Measurements from ENCODE around the gene TTC19.

The TTC19 gene

GRCh38 chr17:15999141-15999973 is at the start of gene TTC19, which contains the start of gene ZSWIM7:
TSS of gene TTC19 (plus strand) at chr17:15999824. CDS start at chr17:15999849, 25 bp downstream.
TSS of gene ZSWIM7 (minus strand) at chr17:15999704. CDS start at chr17:15999594, 110 bp downstream.
- peak within 1 kb of the TSS; percentile 70 to 84 for H3K4me3 ChIP-seq (replicated peaks in 1 of 2; ENCODE audit: low read depth in 2 of 2, low read length in 2 of 2)
- peak; percentile 94 to 96 for DNase-seq (ENCODE audit: low read depth in 2 of 2)
- TF ChIP-seq CTCF (IDR thresholded peaks at IDR 0.05; ENCODE audit: low read depth, low read length), result no peak

GRCh38 chr17:15951368-15952047 is 48.1 kb upstream of the TTC19 start:
- TF ChIP-seq CTCF (IDR thresholded peaks at IDR 0.05; ENCODE audit: low read depth, low read length), result no peak
- no peak overlapping the region for H3K4me3 ChIP-seq (replicated peaks in 1 of 2; ENCODE audit: low read depth in 2 of 2, low read length in 2 of 2)
- DNase-seq (ENCODE audit: low read depth in 2 of 2), result no peak

GRCh38 chr17:15952048-15952532 is 47.5 kb upstream of the TTC19 start:
- no peak overlapping the region for H3K4me3 ChIP-seq (replicated peaks in 1 of 2; ENCODE audit: low read depth in 2 of 2, low read length in 2 of 2)
- TF ChIP-seq CTCF (IDR thresholded peaks at IDR 0.05; ENCODE audit: low read depth, low read length), result no peak
- no peak for DNase-seq (ENCODE audit: low read depth in 2 of 2)

GRCh38 chr17:15952916-15953790 is 46.5 kb upstream of the TTC19 start:
- no peak for DNase-seq (ENCODE audit: low read depth in 2 of 2)
- no peak overlapping the region for H3K4me3 ChIP-seq (replicated peaks in 1 of 2; ENCODE audit: low read depth in 2 of 2, low read length in 2 of 2)
- TF ChIP-seq CTCF (IDR thresholded peaks at IDR 0.05; ENCODE audit: low read depth, low read length), result no peak

GRCh38 chr17:15954222-15954621 is 45.4 kb upstream of the TTC19 start:
- DNase-seq (ENCODE audit: low read depth in 2 of 2), result peak; percentile 85 to 88

More at GRCh38 chr17:15954222-15954621, 45.4 kb upstream of the TTC19 start:
- TF ChIP-seq CTCF (IDR thresholded peaks at IDR 0.05; ENCODE audit: low read depth, low read length), result no peak
- H3K4me3 ChIP-seq (replicated peaks in 1 of 2; ENCODE audit: low read depth in 2 of 2, low read length in 2 of 2), result no peak overlapping the region
